Testis (tissue), 3 donors: ENCODE measurements around the gene SLC22A23. TPM values are rescaled to one million over a fixed set of nuclear protein-coding genes. Genes with fewer than 3 reads are reported as not detected.

Experiments used
- DNase-seq: peaks from one replicate; pipeline ENCODE4 v3.0.0-alpha.2; 2019
- H3K27ac ChIP-seq, 2 donors: fragments of 200-600 bp; sonication (generic); one replicate each; pipeline ENCODE4 v1.5.1; 2019
- H3K27me3 ChIP-seq: fragments of 200-600 bp; sonication (generic); one replicate; pipeline ENCODE4 v1.5.1; 2019
- H3K36me3 ChIP-seq: fragments of 200-600 bp; sonication (generic); one replicate; pipeline ENCODE4 v1.5.1; 2017; ENCODE audit warnings: low read depth; ENCODE audit errors: missing control alignments
- H3K4me1 ChIP-seq: fragments of 200-600 bp; sonication (generic); one replicate; pipeline ENCODE4 v1.5.1; 2019
- H3K4me3 ChIP-seq, 2 donors: fragments of 200-600 bp; sonication (generic); one replicate each; pipeline ENCODE4 v1.5.1; 2017 to 2019
- H3K9me3 ChIP-seq: fragments of 200-600 bp; sonication (generic); one replicate; pipeline ENCODE4 v1.5.1; 2017
- CTCF ChIP-seq, 3 experiments: fragments of 450-650 bp in 2 of 3; fragments of 200-600 bp in 1 of 3; sonication (generic) in 1 of 3; IDR thresholded peaks; one replicate each; pipeline ENCODE4 v1.5.1; 2016 to 2019; ENCODE audit warnings: antibody characterized with exemption in 3 of 3, mild to moderate bottlenecking in 2 of 3, moderate library complexity in 1 of 3
- POLR2A ChIP-seq: fragments of 450-650 bp; IDR thresholded peaks from one replicate; pipeline ENCODE4 v1.6.1; 2017; ENCODE audit warnings: antibody characterized with exemption, mild to moderate bottlenecking, moderate library complexity
- WGBS, 2 donors: methylation state at CpG; one replicate each; pipeline ENCODE4 v1.1.5; 2018; 5-methylcytosine and 5-hydroxymethylcytosine counted together
- intact Hi-C: fragments of 100-400 bp; cut with DNase I; formaldehyde crosslinking; loops from one replicate; pipeline ENCODE4 v1.15.1; 2023; ENCODE audit warnings: low total_unique reads
- polyA plus RNA-seq: library from polyadenylated mRNA; stranded (reverse); fragments of 350-450 nt; fragmentation: Illumina TruSeq; extraction: RNeasy Lipid Tissue Mini Kit (QIAGEN cat#74804); gene quantifications from one replicate; pipeline ENCODE4 v1.2.3, GENCODE V29; 2014; ENCODE audit warnings: low read depth, low replicate concordance; ENCODE audit not compliant: insufficient read depth
- total RNA-seq, 2 donors: library from RNA; depleted of rRNA; stranded (reverse); fragments of >200 nt; gene quantifications; one replicate each; pipeline ENCODE4 v1.2.3, GENCODE V29; 2016

SLC22A23 gene
- total and polyA plus RNA-seq, 3 donors from 2014 or later = 9.0 to 20.9 (median 14.9) TPM

GRCh38 chr6:3444276-3445088, 12.4 kb downstream of the SLC22A23 start:
- TF ChIP-seq CTCF (IDR thresholded peaks at IDR 0.05) (no peak), POLR2A (no peak)
- Histone ChIP-seq H3K27me3 (no peaks in the 10 kb centered on the region), H3K36me3 (no peaks in the 10 kb centered on the region), H3K4me1 (no peaks in the 10 kb centered on the region), H3K27ac (no peak overlapping the region), H3K9me3 (no peaks in the 10 kb centered on the region), H3K4me3 (no peak overlapping the region)
- WGBS, 2 donors = 89 to 90% methylated on average over 10 to 18 of the region's 18 CpGs
- no peak for DNase-seq
- intact Hi-C loops = no loop called here

- no peak overlapping the region for H3K4me3 ChIP-seq
- H3K36me3 ChIP-seq = no peaks in the 10 kb centered on the region
- no peaks in the 10 kb centered on the region for H3K4me1 ChIP-seq
- DNase-seq = no peak
- no peaks in the 10 kb centered on the region for H3K27me3 ChIP-seq
- H3K27ac ChIP-seq = no peak overlapping the region
- TF ChIP-seq POLR2A = no peak
- TF ChIP-seq CTCF (IDR thresholded peaks at IDR 0.05) = no peak
- 61 to 72% methylated on average over 3 of the region's 3 CpGs for WGBS, 2 donors
- intact Hi-C loops = no loop called here
- no peaks in the 10 kb centered on the region for H3K9me3 ChIP-seq
Measured at GRCh38 chr6:3443221-3443515, 13.7 kb downstream of the SLC22A23 start.

GRCh38 chr6:3442431-3443220, 14.2 kb downstream of the SLC22A23 start:
- H3K27ac ChIP-seq = no peak overlapping the region
- H3K27me3 ChIP-seq = no peaks in the 10 kb centered on the region
- intact Hi-C loops = no loop called here
- no peak overlapping the region for H3K4me3 ChIP-seq
- WGBS, 2 donors = 88 to 89% methylated on average over 8 of the region's 8 CpGs
- no peaks in the 10 kb centered on the region for H3K36me3 ChIP-seq
- no peak for DNase-seq
- H3K9me3 ChIP-seq = no peaks in the 10 kb centered on the region
- H3K4me1 ChIP-seq = no peaks in the 10 kb centered on the region
- TF ChIP-seq POLR2A (no peak), CTCF (IDR thresholded peaks at IDR 0.05) (no peak)

GRCh38 chr6:3440911-3441310, 15.9 kb downstream of the SLC22A23 start:
- DNase-seq = no peak
- no peaks in the 10 kb centered on the region for H3K9me3 ChIP-seq
- no peaks in the 10 kb centered on the region for H3K4me1 ChIP-seq
- WGBS, 2 donors = 84 to 96% methylated on average over 4 to 5 of the region's 5 CpGs
- no peaks in the 10 kb centered on the region for H3K27me3 ChIP-seq
- H3K27ac ChIP-seq = no peak overlapping the region
- intact Hi-C loops = no loop called here
- H3K36me3 ChIP-seq = no peaks in the 10 kb centered on the region
- no peak for TF ChIP-seq CTCF (IDR thresholded peaks at IDR 0.05)
- TF ChIP-seq POLR2A = no peak
- H3K4me3 ChIP-seq = no peak overlapping the region
